ENCODE results near the gene AFG1L.

The AFG1L gene

GRCh38 chr6:108531332-108531731 is 236.5 kb downstream of the AFG1L start:
- TF ChIP-seq SIN3A (IDR thresholded peaks at IDR 0.05; ENCODE audit: borderline replicate concordance, insufficient read depth, low read length) (no peak), POLR2AphosphoS5 (IDR thresholded peaks at IDR 0.05; ENCODE audit: low read depth, low read length) (no peak), FOXP2 (optimal IDR thresholded peaks at IDR 0.05; ENCODE audit: borderline replicate concordance, extremely low read depth, extremely low read length, insufficient read depth) (no peak), REST (IDR thresholded peaks at IDR 0.05; ENCODE audit: insufficient read depth in 1 of 2, low read depth in 2 of 2, low read length in 2 of 2) (no peak), TAF1 (IDR thresholded peaks at IDR 0.05; ENCODE audit: borderline replicate concordance, insufficient read depth, low read length) (no peak)

GRCh38 chr6:108535114-108535742 is 240.4 kb downstream of the AFG1L start:
- TF ChIP-seq FOXP2 (optimal IDR thresholded peaks at IDR 0.05; ENCODE audit: borderline replicate concordance, extremely low read depth, extremely low read length, insufficient read depth) (no peak), POLR2AphosphoS5 (IDR thresholded peaks at IDR 0.05; ENCODE audit: low read depth, low read length) (no peak), TAF1 (IDR thresholded peaks at IDR 0.05; ENCODE audit: borderline replicate concordance, insufficient read depth, low read length) (no peak), SIN3A (IDR thresholded peaks at IDR 0.05; ENCODE audit: borderline replicate concordance, insufficient read depth, low read length) (no peak), REST (IDR thresholded peaks at IDR 0.05; ENCODE audit: insufficient read depth in 1 of 2, low read depth in 2 of 2, low read length in 2 of 2) (no peak)

GRCh38 chr6:108541843-108542759 is 247.2 kb downstream of the AFG1L start:
- no peak for TF ChIP-seq TAF1 (IDR thresholded peaks at IDR 0.05; ENCODE audit: borderline replicate concordance, insufficient read depth, low read length)
- TF ChIP-seq SIN3A (IDR thresholded peaks at IDR 0.05; ENCODE audit: borderline replicate concordance, insufficient read depth, low read length), result no peak
- no peak for TF ChIP-seq REST (IDR thresholded peaks at IDR 0.05; ENCODE audit: insufficient read depth in 1 of 2, low read depth in 2 of 2, low read length in 2 of 2)
- TF ChIP-seq FOXP2 (optimal IDR thresholded peaks at IDR 0.05; ENCODE audit: borderline replicate concordance, extremely low read depth, extremely low read length, insufficient read depth), result no peak
- TF ChIP-seq POLR2AphosphoS5 (IDR thresholded peaks at IDR 0.05; ENCODE audit: low read depth, low read length), result no peak

DNA sequence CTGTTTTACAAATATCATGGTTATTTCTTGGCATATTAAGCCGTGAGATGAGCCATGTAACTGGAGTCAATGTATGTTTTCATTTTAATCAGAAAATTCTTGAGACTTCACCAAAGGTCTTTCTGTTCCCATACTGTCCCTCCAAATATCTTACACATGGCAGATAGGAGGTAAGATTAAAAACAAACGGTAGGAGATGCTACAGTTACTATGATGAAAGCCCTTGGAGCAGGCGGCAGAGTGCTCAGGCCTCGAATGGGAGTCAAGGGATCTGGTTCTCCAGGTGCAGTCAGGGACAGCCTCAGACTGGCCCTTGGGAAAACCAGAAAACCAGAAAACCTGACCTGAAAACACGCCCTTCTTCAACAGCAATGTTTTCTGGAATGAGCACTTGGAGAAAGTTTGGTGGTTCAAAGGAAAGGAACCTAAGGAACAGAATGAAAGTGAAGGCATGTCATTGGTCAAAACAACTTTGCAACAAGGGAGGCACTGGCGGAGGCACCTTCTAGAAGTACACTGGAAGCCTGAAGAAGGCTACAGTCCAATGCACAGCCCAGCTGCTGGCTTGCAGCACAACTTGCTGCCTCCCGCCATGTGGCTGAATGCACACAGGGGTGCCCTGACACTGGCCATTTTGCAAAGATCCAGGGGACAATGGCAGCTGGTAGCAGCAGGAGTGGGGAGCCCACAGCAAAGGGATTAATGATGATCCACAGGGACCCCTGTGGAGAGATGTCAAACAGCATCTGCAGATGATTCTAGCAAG is 248.5 kb downstream of the AFG1L start:
- TF ChIP-seq REST (IDR thresholded peaks at IDR 0.05; ENCODE audit: insufficient read depth in 1 of 2, low read depth in 2 of 2, low read length in 2 of 2), result no peak
- TF ChIP-seq POLR2AphosphoS5 (IDR thresholded peaks at IDR 0.05; ENCODE audit: low read depth, low read length), result no peak
- no peak for TF ChIP-seq SIN3A (IDR thresholded peaks at IDR 0.05; ENCODE audit: borderline replicate concordance, insufficient read depth, low read length)
- no peak for TF ChIP-seq TAF1 (IDR thresholded peaks at IDR 0.05; ENCODE audit: borderline replicate concordance, insufficient read depth, low read length)
- TF ChIP-seq FOXP2 (optimal IDR thresholded peaks at IDR 0.05; ENCODE audit: borderline replicate concordance, extremely low read depth, extremely low read length, insufficient read depth), result no peak

Data from PFSK-1 (cell line).